ENCODE measurements around the gene PWWP2B. TPM values are rescaled to one million over a fixed set of nuclear protein-coding genes. Genes with fewer than 3 reads are reported as not detected.

PWWP2B gene
- total and polyA plus RNA-seq, 10 of the 15 experiments (the other 5 are each of a cell fraction or from before 2014, with no cell fraction given) = 0.04 to 0.87 (median 0.35) TPM; not detected in 4

DNA sequence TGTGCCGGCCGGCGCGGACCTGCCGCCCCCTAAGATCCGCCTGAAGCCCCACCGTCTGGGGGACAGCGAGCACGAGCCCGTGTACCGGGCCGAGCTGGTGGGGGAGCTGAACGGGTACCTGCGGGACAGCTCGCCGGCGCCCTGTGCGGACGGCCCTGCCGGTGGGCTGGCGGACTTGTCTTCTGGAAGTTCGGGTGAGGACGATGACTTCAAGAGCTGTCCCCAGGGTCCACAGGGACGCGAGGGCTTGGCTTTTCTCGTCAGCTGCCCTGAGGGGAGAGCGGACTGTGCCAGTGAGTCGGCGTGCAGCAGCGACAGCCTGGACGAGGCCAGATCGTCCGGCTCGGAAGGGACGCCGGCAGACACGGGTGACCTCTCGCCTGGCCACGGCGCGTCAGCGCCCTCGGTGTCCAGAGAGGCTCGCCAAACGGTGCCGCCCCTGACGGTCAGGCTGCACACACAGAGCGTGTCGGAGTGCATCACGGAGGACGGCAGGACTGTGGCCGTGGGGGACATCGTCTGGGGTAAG is 8.5 kb downstream of the PWWP2B start:
- ChIA-PET CTCF (interaction anchor here (0.8 kb wide), 1 partner anchor 18 kb away, joined by 3 read pairs; no protein-coding TSS in a partner anchor), RAD21 (ENCODE audit: unreplicated experiment) (no interaction called here)
- H3K4me1 ChIP-seq (ENCODE audit: control insufficient read depth, insufficient read depth, low read length) = no peaks in the 10 kb centered on the region

More for the DNA sequence above, 8.5 kb downstream of the PWWP2B start:
- Histone ChIP-seq H3K79me2 (ENCODE audit: control insufficient read depth, insufficient read depth, low read length) (no peaks in the 10 kb centered on the region), H3K4me2 (ENCODE audit: control insufficient read depth, insufficient read depth) (no peak overlapping the region), H3K36me3 (ENCODE audit: control insufficient read depth in 2 of 2, insufficient read depth in 2 of 2, low read length in 1 of 2) (no peaks in the 10 kb centered on the region), H4K20me1 (ENCODE audit: control insufficient read depth, insufficient read depth) (no peaks in the 10 kb centered on the region), H3K27me3 (replicated peaks in 1 of 2; ENCODE audit: control insufficient read depth in 2 of 2, insufficient read depth in 2 of 2, low read length in 1 of 2) (no peaks in the 10 kb centered on the region), H3K9ac (ENCODE audit: control insufficient read depth, insufficient read depth, low read length) (no peak overlapping the region), H3K4me3 (no peak overlapping the region), H3K27ac (ENCODE audit: control insufficient read depth, insufficient read depth) (no peak overlapping the region), H3K9me3 (replicated peaks; ENCODE audit: control insufficient read depth, insufficient read depth, low read length) (no peaks in the 10 kb centered on the region), H2AFZ (ENCODE audit: control insufficient read depth, low read depth, low read length) (no peak overlapping the region)
- DNase-seq (ENCODE audit: low read depth, low spot score) = no peak
- intact Hi-C loops (cut with micrococcal nuclease; ENCODE audit: unreplicated experiment) = no loop called here
- POLR2A ChIA-PET = no interaction called here
- BruUV-seq (replicated peaks) = no TSS peak
- no peak for FAIRE-seq
- in situ Hi-C loops (cut with MboI) = no loop called here
- TF ChIP-seq KLF5 (IDR thresholded peaks at IDR 0.05; ENCODE audit: partially characterized antibody) = no peak
- TF ChIP-seq, protein P1, sequence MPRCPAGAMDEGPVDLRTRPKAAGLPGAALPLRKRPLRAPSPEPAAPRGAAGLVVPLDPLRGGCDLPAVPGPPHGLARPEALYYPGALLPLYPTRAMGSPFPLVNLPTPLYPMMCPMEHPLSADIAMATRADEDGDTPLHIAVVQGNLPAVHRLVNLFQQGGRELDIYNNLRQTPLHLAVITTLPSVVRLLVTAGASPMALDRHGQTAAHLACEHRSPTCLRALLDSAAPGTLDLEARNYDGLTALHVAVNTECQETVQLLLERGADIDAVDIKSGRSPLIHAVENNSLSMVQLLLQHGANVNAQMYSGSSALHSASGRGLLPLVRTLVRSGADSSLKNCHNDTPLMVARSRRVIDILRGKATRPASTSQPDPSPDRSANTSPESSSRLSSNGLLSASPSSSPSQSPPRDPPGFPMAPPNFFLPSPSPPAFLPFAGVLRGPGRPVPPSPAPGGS (IDR thresholded peaks at IDR 0.05; ENCODE audit: borderline replicate concordance, insufficient read depth, low read depth, low read length, poor library complexity, severe bottlenecking) = no peak
- TF ChIP-seq TCF12 (IDR thresholded peaks at IDR 0.05; ENCODE audit: low read depth, low read length) = no peak
- no peak for TF ChIP-seq KDM1A (IDR thresholded peaks at IDR 0.05; ENCODE audit: borderline replicate concordance)
- TF ChIP-seq FOS (IDR thresholded peaks at IDR 0.05; ENCODE audit: borderline replicate concordance, extremely low read depth, insufficient read length) = no peak
- no peak for TF ChIP-seq POLR2AphosphoS5 (IDR thresholded peaks at IDR 0.05; ENCODE audit: low read length)
- TF ChIP-seq CBX5 (IDR thresholded peaks at IDR 0.05; ENCODE audit: low read depth) = no peak
- TF ChIP-seq CBX3 (IDR thresholded peaks at IDR 0.05; ENCODE audit: borderline replicate concordance, low read depth) = no peak
- TF ChIP-seq, protein P2, sequence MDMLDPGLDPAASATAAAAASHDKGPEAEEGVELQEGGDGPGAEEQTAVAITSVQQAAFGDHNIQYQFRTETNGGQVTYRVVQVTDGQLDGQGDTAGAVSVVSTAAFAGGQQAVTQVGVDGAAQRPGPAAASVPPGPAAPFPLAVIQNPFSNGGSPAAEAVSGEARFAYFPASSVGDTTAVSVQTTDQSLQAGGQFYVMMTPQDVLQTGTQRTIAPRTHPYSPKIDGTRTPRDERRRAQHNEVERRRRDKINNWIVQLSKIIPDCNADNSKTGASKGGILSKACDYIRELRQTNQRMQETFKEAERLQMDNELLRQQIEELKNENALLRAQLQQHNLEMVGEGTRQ (IDR thresholded peaks at IDR 0.05; ENCODE audit: borderline replicate concordance, low read depth, low read length) = no peak
- TF ChIP-seq SUPT20H (IDR thresholded peaks at IDR 0.05; ENCODE audit: borderline replicate concordance, control insufficient read depth, low read depth, low read length) = no peak
- no peak for TF ChIP-seq ZNF207 (IDR thresholded peaks at IDR 0.05; ENCODE audit: borderline replicate concordance)
- 85% methylated on average over 47 of the region's 53 CpGs for WGBS (ENCODE audit: insufficient coverage, insufficient replicate concordance, low lambda C conversion rate, missing lambda C conversion rate)
- ATAC-seq = no peak
- SMC1A ChIA-PET (ENCODE audit: uncharacterized antibody, unreplicated experiment) = no interaction called here
